Heart right ventricle (tissue), 16 donors: ENCODE results near the gene TRIM52. TPM values are rescaled to one million over a fixed set of nuclear protein-coding genes. Genes with fewer than 3 reads are reported as not detected.

ENCODE experiments used
- ATAC-seq, 8 donors: fragments of 200-7000 bp; cut with Tn5 transposase; one replicate each; pipeline ENCODE4 v1.9.1; 2020; ENCODE audit warnings: mild to moderate bottlenecking in 8 of 8, moderate library complexity in 8 of 8, moderate number of reproducible peaks in 1 of 8
- DNase-seq, 2 donors: peaks; one replicate each; pipeline ENCODE4 v3.0.0-alpha.2; 2020
- H3K27ac ChIP-seq, 10 donors: fragments of 200-600 bp; sonication (generic) in 2 of 10; one replicate each; pipeline versions ENCODE4 v1.5.0 to v1.8.0; 2020 to 2022; ENCODE audit warnings: mild to moderate bottlenecking in 3 of 10
- H3K27me3 ChIP-seq, 7 donors: fragments of 200-600 bp; one replicate each; pipeline ENCODE4 v1.8.0; 2021 to 2022; ENCODE audit warnings: mild to moderate bottlenecking in 2 of 7
- H3K36me3 ChIP-seq, 9 donors: fragments of 200-600 bp; sonication (generic) in 1 of 9; one replicate each; pipeline versions ENCODE4 v1.5.0 to v1.8.0; 2020 to 2022; ENCODE audit warnings: mild to moderate bottlenecking in 2 of 9
- H3K4me1 ChIP-seq, 9 donors: fragments of 200-600 bp; sonication (generic) in 1 of 9; one replicate each; pipeline versions ENCODE4 v1.5.0 to v1.8.0; 2020 to 2022; ENCODE audit warnings: mild to moderate bottlenecking in 4 of 9
- H3K4me3 ChIP-seq, 10 donors: fragments of 200-600 bp; sonication (generic) in 2 of 10; one replicate each; pipeline versions ENCODE4 v1.5.0 to v1.8.0; 2020 to 2022; ENCODE audit warnings: mild to moderate bottlenecking in 7 of 10, moderate library complexity in 2 of 10
- H3K9me3 ChIP-seq, 11 donors: fragments of 200-600 bp in 10 of 11; sonication (generic) in 2 of 11; one replicate each; pipeline versions ENCODE4 v1.5.0 to v1.8.0; 2013 to 2022; ENCODE audit warnings: mild to moderate bottlenecking in 2 of 11, control low read depth in 1 of 11, moderate library complexity in 1 of 11
- CTCF ChIP-seq, 9 donors: fragments of 200-600 bp; sonication (generic) in 2 of 9; IDR thresholded peaks; one replicate each; pipeline versions ENCODE4 v1.5.0 to v1.8.0; 2021 to 2022; ENCODE audit warnings: antibody characterized with exemption in 9 of 9, mild to moderate bottlenecking in 5 of 9, moderate library complexity in 1 of 9
- WGBS, 2 donors: extraction: QIAGEN DNeasy Blood & Tissue Kit; methylation state at CpG; one replicate each; pipeline ENCODE4 v1.1.7; 2013; ENCODE audit warnings: inconsistent platforms in 1 of 2; 5-methylcytosine and 5-hydroxymethylcytosine counted together
- intact Hi-C, 10 donors: fragments of 100-400 bp; cut with DNase I; formaldehyde crosslinking; loops; one replicate each; pipeline versions ENCODE4 v1.11.1 to v1.14.2; 2022
- polyA plus RNA-seq, 2 donors: library from polyadenylated mRNA; stranded (reverse); fragments of 200-250 nt; gene quantifications; one replicate each; pipeline ENCODE4 v1.2.3, GENCODE V29; 2013
- total RNA-seq, 10 donors: library from RNA; stranded (reverse); fragmentation: NEBNext Ultra II Directional in 3 of 10; extraction: Animal tissue kit (Norgen Biotek cat#: 25700) in 3 of 10; gene quantifications; one replicate each; pipeline versions ENCODE4 v1.2.1 to v1.2.4, GENCODE V29; 2021 to 2023
- donor health status: Arrhythmogenic right ventricular cardiomyopathy.
- donor health status: ischemic (EF 13 %, LVEDD 7.1; RV severe dilation, severe dysfunction).
- donor health status: healthy with polysubstance abuse.
- donor health status: DM: no; HTN: yes; CAD: no.
- donor health status: DM: no; HTN: no; CAD: no.
- donor health status: ischemic (EF 25% LVEDD 6.9; RV normal size, moderate dysfunction).
- donor health status: ischemic (EF 25% LVEDD 5.7; RV mildly dilated, moderate dysfunction).
- donor health status: healthy.
- donor health status: DM: yes; HTN: yes; CAD: no.
- donor health status: Ischemic cardiomyopathy.
- donor health status: ischemic (EF 35%, LVEDD 5.7; RV mildly dilated, moderate dysfunction).
- donor health status: nonischemic (EF 11% LVEDD 7.7; RV severe dilation, severe dysfunction).
- donor health status: DM: yes; HTN: yes; CAD: no.
- donor health status: PGD.
- donor health status: ischemic (EF 29% LVEDD 5.4; RV normal size, mild dysfunction).
- donor health status: nonischemic (EF 23%, LVEDD 6.1; RV moderate dilation, normal function).

Gene TRIM52
- total and polyA plus RNA-seq, 12 donors, result 4.1 to 27.1 (median 7.5) TPM

- WGBS, 2 donors, result 95 to 97% methylated on average over 13 of the region's 13 CpGs
- intact Hi-C loops, result no loop called here
- Histone ChIP-seq H3K9me3 (no peaks in the 10 kb centered on the region), H3K36me3 (peaks cover 0 to 82% (median 31%) of the 10 kb centered on the region in 9 donors), H3K27ac (no peak overlapping the region), H3K27me3 (no peaks in the 10 kb centered on the region), H3K4me3 (no peak overlapping the region), H3K4me1 (peaks cover 0 to 11% (median 2%) of the 10 kb centered on the region in 9 donors)
- ATAC-seq (no peak), DNase-seq (no peak)
- no peak for TF ChIP-seq CTCF (IDR thresholded peaks at IDR 0.05)
These were observed 30.9 kb downstream of the TRIM52 start for GRCh38 chr5:181229996-181230395.

GRCh38 chr5:181224390-181225229 is 36.3 kb downstream of the TRIM52 start:
- Histone ChIP-seq H3K4me3 (peak overlapping the region in 9 of 10 donors; percentile 53 to 96 (median 80)), H3K36me3 (peaks cover 0 to 32% (median 0%) of the 10 kb centered on the region in 9 donors), H3K9me3 (no peaks in the 10 kb centered on the region), H3K27me3 (no peaks in the 10 kb centered on the region), H3K27ac (peak overlapping the region in 8 of 10 donors; percentile 90 to 99 (median 98)), H3K4me1 (peaks cover 0 to 36% (median 11%) of the 10 kb centered on the region in 9 donors)
- no peak for TF ChIP-seq CTCF (IDR thresholded peaks at IDR 0.05)
- intact Hi-C loops, result loop anchor here in 1 of 10 donors (1.0 kb wide), 1 partner anchor 19 kb away; the partner anchor contains the start of gene RACK1
- ATAC-seq, result no peak
- WGBS, 2 donors, result 72 to 78% methylated on average over 22 of the region's 22 CpGs
- DNase-seq, result no peak

GRCh38 chr5:181223729-181224389 is 37.1 kb downstream of the TRIM52 start:
- DNase-seq, result peak in 1 of 2 donors; percentile 55
- TF ChIP-seq CTCF (IDR thresholded peaks at IDR 0.05), result no peak
- Histone ChIP-seq H3K27ac (peak overlapping the region; percentile 84 to 99 (median 96)), H3K4me3 (peak overlapping the region; percentile 53 to 96 (median 84)), H3K36me3 (peaks cover 0 to 25% (median 0%) of the 10 kb centered on the region in 9 donors), H3K9me3 (no peaks in the 10 kb centered on the region), H3K4me1 (peaks cover 0 to 36% (median 11%) of the 10 kb centered on the region in 9 donors), H3K27me3 (no peaks in the 10 kb centered on the region)
- 1 to 2% methylated on average over 30 to 31 of the region's 31 CpGs for WGBS, 2 donors
- intact Hi-C loops, result loop anchor here in 8 of 10 donors (1.0 to 2.0 kb wide), 9 partner anchors 17 to 37 kb away; partner anchors contain the start of genes RACK1 (in 5 of the 8) and TRIM52 (in 2 of the 8)
- ATAC-seq, result peak in 6 of 8 donors; percentile 0 to 39 (median 5)
